IPS DF 6.9 (cell line): ENCODE results near the gene PCDHA1.
"Not testable (repeated sequence)": the region's sequence is repeated elsewhere in the genome, so short reads cannot be mapped to it uniquely, and the experiment has no call there.

Source experiments
- DNase-seq: peaks from one replicate; pipeline ENCODE4 v3.0.0-alpha.2; 2013; ENCODE audit warnings: low read depth, low spot score
- H3K27ac ChIP-seq: one replicate; pipeline ENCODE4 v1.5.1; 2013; ENCODE audit warnings: low read length, control low read depth
- H3K27me3 ChIP-seq: 2 replicates; pipeline ENCODE4 v1.6.1; 2013; ENCODE audit warnings: mild to moderate bottlenecking, low read length; ENCODE audit not compliant: control insufficient read depth, insufficient read depth
- H3K36me3 ChIP-seq: 2 replicates; pipeline ENCODE4 v1.6.1; 2013; ENCODE audit warnings: low read length; ENCODE audit not compliant: control insufficient read depth, insufficient read depth
- H3K4me1 ChIP-seq: 2 replicates; pipeline ENCODE4 v1.6.1; 2013; ENCODE audit warnings: low read length; ENCODE audit not compliant: control insufficient read depth, insufficient read depth
- H3K4me3 ChIP-seq: 2 replicates; pipeline ENCODE4 v1.5.1; 2013; ENCODE audit warnings: mild to moderate bottlenecking, low read length
- H3K9me3 ChIP-seq: 2 replicates; pipeline ENCODE4 v1.6.1; 2013; ENCODE audit warnings: low read length, inconsistent platforms; ENCODE audit not compliant: control insufficient read depth, insufficient read depth
- WGBS: extraction: QIAGEN DNeasy Blood & Tissue Kit; methylation state at CpG from one replicate; pipeline ENCODE4 v1.1.7; 2013; ENCODE audit warnings: mixed read lengths, missing lambda C conversion rate; ENCODE audit not compliant: insufficient read length, insufficient coverage; 5-methylcytosine and 5-hydroxymethylcytosine counted together

Gene PCDHA1

DNA sequence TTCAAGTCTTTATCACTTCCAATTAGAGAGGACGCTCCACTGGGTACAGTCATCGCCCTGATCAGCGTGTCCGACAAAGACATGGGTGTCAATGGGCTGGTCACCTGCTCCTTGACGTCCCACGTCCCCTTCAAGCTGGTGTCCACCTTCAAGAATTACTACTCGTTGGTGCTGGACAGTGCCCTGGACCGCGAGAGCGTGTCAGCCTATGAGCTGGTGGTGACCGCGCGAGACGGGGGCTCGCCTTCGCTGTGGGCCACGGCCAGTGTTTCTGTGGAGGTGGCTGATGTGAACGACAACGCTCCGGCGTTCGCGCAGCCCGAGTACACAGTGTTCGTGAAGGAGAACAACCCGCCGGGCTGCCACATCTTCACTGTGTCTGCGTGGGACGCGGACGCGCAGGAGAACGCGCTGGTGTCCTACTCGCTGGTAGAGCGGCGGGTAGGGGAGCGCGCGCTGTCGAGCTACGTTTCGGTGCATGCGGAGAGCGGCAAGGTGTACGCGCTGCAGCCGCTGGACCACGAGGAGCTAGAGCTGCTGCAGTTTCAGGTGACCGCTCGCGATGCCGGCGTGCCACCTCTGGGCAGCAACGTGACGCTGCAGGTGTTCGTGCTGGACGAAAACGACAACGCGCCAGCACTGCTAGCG, 22.4 kb downstream of the PCDHA1 start:
- H3K36me3 ChIP-seq, H3K27ac ChIP-seq, H3K9me3 ChIP-seq, H3K27me3 ChIP-seq, DNase-seq, H3K4me3 ChIP-seq, H3K4me1 ChIP-seq: not testable (repeated sequence)
- WGBS: no CpG with 5 or more reads among the region's 62 CpGs

DNA sequence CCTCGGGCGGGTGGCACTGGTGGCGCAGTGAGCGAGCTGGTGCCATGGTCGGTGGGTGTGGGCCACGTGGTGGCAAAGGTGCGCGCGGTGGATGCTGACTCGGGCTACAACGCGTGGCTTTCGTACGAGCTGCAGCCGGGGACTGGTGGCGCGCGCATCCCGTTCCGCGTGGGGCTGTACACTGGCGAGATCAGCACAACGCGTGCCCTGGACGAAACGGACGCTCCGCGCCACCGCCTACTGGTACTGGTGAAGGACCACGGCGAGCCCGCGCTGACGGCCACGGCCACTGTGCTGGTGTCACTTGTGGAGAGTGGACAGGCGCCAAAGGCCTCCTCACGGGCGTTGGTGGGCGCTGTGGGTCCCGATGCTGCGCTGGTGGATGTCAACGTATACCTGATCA, 22.9 kb downstream of the PCDHA1 start:
- Histone ChIP-seq H3K9me3 (no peaks in the 10 kb centered on the region), H3K36me3 (no peaks in the 10 kb centered on the region), H3K4me1 (no peaks in the 10 kb centered on the region), H3K27me3 (no peaks in the 10 kb centered on the region), H3K27ac (no peak overlapping the region), H3K4me3 (no peak overlapping the region)
- WGBS: no CpG with 5 or more reads among the region's 43 CpGs
- DNase-seq: no peak

DNA sequence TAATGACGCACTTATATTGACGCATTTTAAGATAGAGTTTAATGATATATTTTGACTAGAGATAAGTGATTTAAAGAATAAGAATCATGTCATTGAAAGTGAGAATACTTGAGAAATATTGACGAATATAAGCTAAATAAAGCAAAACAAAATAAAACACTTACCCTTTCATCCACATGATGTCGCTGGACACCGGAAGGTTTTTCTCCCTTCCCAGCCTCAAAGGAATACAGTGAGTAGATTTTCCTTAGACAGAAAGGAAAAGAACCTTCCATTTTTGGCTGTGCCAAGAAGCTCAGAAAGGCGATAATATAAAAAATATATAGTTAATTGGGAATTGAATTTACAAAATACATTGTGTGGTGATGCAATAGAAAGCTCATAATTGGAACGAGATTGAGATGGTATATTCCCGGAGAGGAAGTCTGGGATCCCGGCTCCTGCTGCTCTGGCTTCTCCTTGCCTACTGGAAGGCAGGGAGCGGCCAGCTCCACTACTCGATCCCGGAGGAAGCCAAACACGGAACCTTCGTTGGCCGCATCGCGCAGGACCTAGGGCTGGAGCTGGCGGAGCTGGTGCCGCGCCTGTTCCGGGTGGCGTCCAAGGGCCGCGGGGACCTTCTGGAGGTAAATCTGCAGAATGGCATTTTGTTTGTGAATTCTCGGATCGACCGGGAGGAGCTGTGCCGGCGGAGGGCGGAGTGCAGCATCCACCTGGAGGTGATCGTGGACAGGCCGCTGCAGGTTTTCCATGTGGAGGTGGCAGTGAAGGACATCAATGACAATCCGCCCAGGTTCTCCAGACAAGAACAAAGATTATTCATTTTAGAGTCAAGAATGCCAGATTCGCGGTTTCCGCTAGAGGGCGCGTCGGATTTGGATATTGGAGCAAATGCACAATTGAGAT, 35.7 kb downstream of the PCDHA1 start, which contains the start of gene PCDHA5:
PCDHA5 (plus strand) TSS at position 239 of the 906 bp plus-strand sequence.
- no peaks in the 10 kb centered on the region for H3K9me3 ChIP-seq
- H3K27ac ChIP-seq: no peak within 1 kb of the TSS
- peak within 1 kb of the TSS; percentile 49; the same call in 1 of the 2 replicates for H3K4me3 ChIP-seq
- H3K27me3 ChIP-seq: no peaks in the 10 kb centered on the region
- no peaks in the 10 kb centered on the region for H3K4me1 ChIP-seq
- no peak for DNase-seq
- H3K36me3 ChIP-seq: no peaks in the 10 kb centered on the region
- 100% methylated on average over 2 of the region's 39 CpGs for WGBS

DNA sequence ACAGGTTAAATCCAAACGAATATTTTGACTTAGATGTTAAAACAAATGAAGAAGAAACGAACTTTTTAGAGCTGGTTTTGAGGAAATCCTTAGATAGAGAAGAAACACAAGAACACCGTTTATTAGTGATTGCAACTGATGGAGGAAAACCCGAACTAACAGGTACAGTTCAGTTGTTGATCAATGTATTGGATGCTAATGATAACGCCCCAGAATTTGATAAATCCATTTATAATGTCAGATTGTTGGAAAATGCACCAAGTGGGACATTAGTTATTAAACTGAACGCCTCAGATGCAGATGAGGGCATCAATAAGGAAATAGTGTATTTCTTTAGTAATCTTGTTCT, 36.3 kb downstream of the PCDHA1 start:
- WGBS: no CpG with 5 or more reads among the region's 6 CpGs
- Histone ChIP-seq H3K27ac (no peak overlapping the region), H3K36me3 (no peaks in the 10 kb centered on the region), H3K9me3 (no peaks in the 10 kb centered on the region), H3K4me1 (no peaks in the 10 kb centered on the region), H3K4me3 (no peak overlapping the region), H3K27me3 (no peaks in the 10 kb centered on the region)
- no peak for DNase-seq

DNA sequence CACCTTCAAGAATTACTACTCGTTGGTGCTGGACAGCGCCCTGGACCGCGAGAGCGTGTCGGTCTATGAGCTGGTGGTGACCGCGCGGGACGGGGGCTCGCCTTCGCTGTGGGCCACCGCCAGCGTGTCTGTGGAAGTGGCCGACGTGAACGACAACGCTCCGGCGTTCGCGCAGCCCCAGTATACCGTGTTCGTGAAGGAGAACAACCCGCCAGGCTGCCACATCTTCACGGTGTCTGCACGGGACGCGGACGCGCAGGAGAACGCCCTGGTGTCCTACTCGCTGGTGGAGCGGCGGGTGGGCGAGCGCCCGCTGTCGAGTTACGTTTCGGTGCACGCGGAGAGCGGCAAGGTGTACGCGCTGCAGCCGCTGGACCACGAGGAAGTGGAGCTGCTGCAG, 37.0 kb downstream of the PCDHA1 start:
- not testable (repeated sequence) for H3K9me3 ChIP-seq, H3K4me3 ChIP-seq, H3K36me3 ChIP-seq, DNase-seq, H3K27me3 ChIP-seq, H3K4me1 ChIP-seq, H3K27ac ChIP-seq
- no CpG with 5 or more reads among the region's 48 CpGs for WGBS

DNA sequence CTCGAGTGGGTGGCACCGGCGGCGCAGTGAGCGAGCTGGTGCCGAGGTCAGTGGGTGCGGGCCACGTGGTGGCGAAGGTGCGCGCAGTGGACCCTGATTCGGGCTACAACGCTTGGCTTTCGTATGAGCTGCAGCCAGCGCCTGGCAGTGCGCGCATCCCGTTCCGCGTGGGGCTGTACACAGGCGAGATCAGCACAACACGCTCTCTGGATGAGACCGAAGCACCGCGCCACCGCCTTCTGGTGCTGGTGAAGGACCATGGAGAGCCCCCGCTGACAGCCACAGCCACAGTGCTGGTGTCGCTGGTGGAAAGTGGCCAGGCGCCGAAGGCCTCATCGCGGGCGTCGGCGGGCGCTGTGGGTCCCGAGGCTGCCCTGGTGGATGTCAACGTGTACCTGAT, 37.5 kb downstream of the PCDHA1 start:
- DNase-seq: no peak
- WGBS: no CpG with 5 or more reads among the region's 38 CpGs
- no peak overlapping the region for H3K27ac ChIP-seq
- H3K27me3 ChIP-seq: no peaks in the 10 kb centered on the region
- H3K4me3 ChIP-seq: no peak overlapping the region
- H3K36me3 ChIP-seq: no peaks in the 10 kb centered on the region
- no peaks in the 10 kb centered on the region for H3K9me3 ChIP-seq
- H3K4me1 ChIP-seq: no peaks in the 10 kb centered on the region

DNA sequence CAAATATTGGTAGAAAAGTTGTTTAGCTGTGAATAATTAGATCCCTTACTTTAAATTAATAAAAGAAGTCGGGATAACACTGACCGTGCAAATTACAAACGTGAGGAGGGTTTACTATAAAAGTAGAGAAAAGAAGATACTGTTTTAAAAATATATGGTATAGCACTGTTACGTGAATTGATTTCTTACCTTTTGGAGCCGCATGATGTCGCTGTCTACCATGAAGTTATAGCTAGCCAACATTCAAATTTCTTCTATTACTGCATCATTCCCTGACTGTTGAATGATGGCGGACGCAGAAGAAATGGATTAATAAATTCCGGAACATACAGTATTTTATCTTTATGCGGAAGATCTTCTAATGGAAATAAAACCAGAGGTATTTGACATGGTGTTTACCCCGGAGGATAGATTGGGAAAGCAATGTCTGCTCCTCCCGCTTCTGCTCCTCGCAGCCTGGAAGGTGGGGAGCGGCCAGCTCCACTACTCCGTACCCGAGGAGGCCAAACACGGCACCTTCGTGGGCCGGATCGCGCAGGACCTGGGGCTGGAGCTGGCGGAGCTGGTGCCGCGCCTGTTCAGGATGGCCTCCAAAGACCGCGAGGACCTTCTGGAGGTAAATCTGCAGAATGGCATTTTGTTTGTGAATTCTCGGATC, 41.9 kb downstream of the PCDHA1 start, which contains the start of gene PCDHA6:
PCDHA6 (plus strand) TSS at position 257 of the 658 bp plus-strand sequence; CDS start at position 389, 132 bp downstream.
- Histone ChIP-seq H3K9me3 (no peaks in the 10 kb centered on the region), H3K27ac (no peak within 1 kb of the TSS), H3K4me1 (no peaks in the 10 kb centered on the region), H3K36me3 (no peaks in the 10 kb centered on the region), H3K4me3 (no peak within 1 kb of the TSS), H3K27me3 (no peaks in the 10 kb centered on the region)
- WGBS: no CpG with 5 or more reads among the region's 27 CpGs
- no peak for DNase-seq

DNA sequence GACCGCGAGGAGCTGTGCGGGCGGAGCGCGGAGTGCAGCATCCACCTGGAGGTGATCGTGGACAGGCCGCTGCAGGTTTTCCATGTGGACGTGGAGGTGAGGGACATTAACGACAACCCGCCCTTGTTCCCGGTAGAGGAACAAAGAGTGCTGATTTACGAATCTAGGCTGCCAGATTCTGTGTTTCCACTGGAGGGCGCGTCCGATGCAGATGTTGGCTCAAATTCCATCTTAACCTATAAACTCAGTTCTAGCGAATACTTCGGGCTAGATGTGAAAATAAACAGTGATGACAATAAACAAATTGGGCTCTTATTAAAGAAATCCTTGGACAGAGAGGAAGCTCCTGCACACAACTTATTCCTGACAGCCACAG, 42.4 kb downstream of the PCDHA1 start:
- DNase-seq: no peak
- WGBS: no CpG with 5 or more reads among the region's 18 CpGs
- no peaks in the 10 kb centered on the region for H3K36me3 ChIP-seq
- no peak overlapping the region for H3K27ac ChIP-seq
- H3K27me3 ChIP-seq: no peaks in the 10 kb centered on the region
- H3K9me3 ChIP-seq: no peaks in the 10 kb centered on the region
- no peak overlapping the region for H3K4me3 ChIP-seq
- no peaks in the 10 kb centered on the region for H3K4me1 ChIP-seq

DNA sequence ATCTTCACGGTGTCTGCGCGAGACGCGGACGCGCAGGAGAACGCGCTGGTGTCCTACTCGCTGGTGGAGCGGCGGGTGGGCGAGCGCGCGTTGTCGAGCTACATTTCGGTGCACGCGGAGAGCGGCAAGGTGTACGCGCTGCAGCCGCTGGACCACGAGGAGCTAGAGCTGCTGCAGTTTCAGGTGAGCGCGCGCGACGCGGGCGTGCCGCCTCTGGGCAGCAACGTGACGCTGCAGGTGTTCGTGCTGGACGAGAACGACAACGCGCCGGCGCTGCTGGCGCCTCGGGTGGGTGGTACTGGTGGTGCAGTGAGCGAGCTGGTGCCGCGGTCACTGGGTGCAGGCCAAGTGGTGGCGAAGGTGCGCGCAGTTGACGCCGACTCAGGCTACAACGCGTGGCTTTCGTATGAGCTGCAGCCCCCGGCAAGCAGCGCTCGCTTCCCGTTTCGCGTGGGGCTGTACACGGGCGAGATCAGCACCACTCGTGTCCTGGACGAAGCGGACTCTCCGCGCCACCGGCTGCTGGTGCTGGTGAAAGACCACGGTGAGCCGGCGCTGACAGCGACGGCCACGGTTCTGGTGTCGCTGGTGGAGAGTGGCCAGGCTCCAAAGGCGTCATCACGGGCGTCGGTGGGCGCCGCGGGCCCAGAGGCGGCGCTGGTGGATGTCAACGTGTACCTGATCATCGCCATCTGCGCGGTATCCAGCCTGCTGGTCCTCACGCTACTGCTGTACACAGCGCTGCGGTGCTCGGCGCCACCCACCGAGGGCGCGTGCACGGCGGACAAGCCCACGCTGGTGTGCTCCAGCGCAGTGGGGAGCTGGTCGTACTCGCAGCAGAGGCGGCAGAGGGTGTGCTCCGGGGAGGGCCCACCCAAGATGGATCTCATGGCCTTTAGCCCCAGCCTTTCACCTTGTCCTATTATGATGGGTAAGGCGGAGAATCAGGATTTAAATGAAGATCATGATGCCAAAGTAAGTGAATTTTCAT, 43.9 kb downstream of the PCDHA1 start:
- not testable (repeated sequence) for H3K27ac ChIP-seq, H3K36me3 ChIP-seq, H3K4me1 ChIP-seq, H3K9me3 ChIP-seq, H3K27me3 ChIP-seq, H3K4me3 ChIP-seq, DNase-seq
- WGBS: no CpG with 5 or more reads among the region's 106 CpGs

DNA sequence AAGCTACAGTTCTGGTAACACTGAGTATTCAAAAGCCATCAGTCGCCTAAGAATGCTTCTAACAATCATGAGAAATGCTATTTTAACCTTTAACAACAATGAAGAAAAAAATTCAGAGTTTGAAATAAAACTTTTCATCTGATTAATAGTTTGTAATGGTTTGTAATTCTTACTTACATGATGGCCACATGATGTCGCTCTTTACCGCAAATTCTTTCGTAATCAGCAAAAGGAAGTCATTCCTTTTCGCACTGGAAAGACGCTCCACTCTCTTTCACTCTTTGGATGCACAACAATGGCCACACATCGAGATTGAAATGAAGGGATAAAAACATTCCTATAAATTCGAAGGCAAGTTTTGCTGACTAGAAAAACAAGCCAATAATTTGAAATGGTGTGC, 48.1 kb downstream of the PCDHA1 start, which contains the start of gene PCDHA7:
PCDHA7 (plus strand) TSS at position 277 of the 400 bp plus-strand sequence; CDS start at position 392, 115 bp downstream.
- WGBS: no CpG with 5 or more reads among the region's 8 CpGs
- no peaks in the 10 kb centered on the region for H3K36me3 ChIP-seq
- no peak for DNase-seq
- no peak within 1 kb of the TSS for H3K27ac ChIP-seq
- H3K4me3 ChIP-seq: no peak within 1 kb of the TSS
- no peaks in the 10 kb centered on the region for H3K27me3 ChIP-seq
- H3K4me1 ChIP-seq: no peaks in the 10 kb centered on the region
- no peaks in the 10 kb centered on the region for H3K9me3 ChIP-seq
